GM23248 (cell line): ENCODE data around the gene SLC22A3.

ENCODE experiments used
- EZH2 ChIP-seq: fragments of 200-600 bp; sonication (generic); IDR thresholded peaks from 2 replicates; pipeline ENCODE4 v1.6.1; 2018; ENCODE audit warnings: antibody characterized with exemption, mild to moderate bottlenecking; ENCODE audit not compliant: insufficient read depth, poor library complexity, severe bottlenecking
- EZH2phosphoT487 ChIP-seq: fragments of 200-600 bp; sonication (generic); IDR thresholded peaks from 2 replicates; pipeline ENCODE4 v1.6.1; 2018; ENCODE audit warnings: antibody characterized with exemption, moderate library complexity, mild to moderate bottlenecking, low read depth; ENCODE audit not compliant: insufficient read depth

DNA sequence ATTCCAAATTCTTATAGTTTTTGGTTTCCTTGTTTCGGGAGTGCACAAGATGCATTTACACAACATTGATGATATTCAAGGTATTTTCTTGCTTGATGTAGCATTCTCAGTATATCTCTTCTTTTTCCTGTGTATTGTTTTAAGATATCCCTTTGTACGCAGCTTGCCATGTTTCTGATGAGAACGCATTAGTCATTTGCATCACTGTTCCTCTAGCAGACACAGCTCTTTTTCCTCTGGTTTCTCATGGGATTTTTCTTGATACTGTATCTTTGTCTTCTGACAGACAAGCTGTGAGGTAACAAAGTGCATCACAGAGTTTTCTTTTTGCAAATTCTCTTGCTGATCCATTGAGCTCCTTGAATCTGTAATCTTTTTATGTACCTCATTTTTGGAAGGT, 146.4 kb downstream of the SLC22A3 start:
- TF ChIP-seq EZH2 (no peak), EZH2phosphoT487 (no peak)
